ENCODE measurements around the gene CCNDBP1.
"Not testable (repeated sequence)": the region's sequence is repeated elsewhere in the genome, so short reads cannot be mapped to it uniquely, and the experiment has no call there.

CCNDBP1 gene, protein sequence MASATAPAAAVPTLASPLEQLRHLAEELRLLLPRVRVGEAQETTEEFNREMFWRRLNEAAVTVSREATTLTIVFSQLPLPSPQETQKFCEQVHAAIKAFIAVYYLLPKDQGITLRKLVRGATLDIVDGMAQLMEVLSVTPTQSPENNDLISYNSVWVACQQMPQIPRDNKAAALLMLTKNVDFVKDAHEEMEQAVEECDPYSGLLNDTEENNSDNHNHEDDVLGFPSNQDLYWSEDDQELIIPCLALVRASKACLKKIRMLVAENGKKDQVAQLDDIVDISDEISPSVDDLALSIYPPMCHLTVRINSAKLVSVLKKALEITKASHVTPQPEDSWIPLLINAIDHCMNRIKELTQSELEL

GRCh38 chr15:43185157-43186002, at the start of gene CCNDBP1:
TSS of gene CCNDBP1 (plus strand) at chr15:43185403. CDS start at chr15:43185499, 96 bp downstream.
- ATAC-seq = peak; percentile 92 to 93

DNA sequence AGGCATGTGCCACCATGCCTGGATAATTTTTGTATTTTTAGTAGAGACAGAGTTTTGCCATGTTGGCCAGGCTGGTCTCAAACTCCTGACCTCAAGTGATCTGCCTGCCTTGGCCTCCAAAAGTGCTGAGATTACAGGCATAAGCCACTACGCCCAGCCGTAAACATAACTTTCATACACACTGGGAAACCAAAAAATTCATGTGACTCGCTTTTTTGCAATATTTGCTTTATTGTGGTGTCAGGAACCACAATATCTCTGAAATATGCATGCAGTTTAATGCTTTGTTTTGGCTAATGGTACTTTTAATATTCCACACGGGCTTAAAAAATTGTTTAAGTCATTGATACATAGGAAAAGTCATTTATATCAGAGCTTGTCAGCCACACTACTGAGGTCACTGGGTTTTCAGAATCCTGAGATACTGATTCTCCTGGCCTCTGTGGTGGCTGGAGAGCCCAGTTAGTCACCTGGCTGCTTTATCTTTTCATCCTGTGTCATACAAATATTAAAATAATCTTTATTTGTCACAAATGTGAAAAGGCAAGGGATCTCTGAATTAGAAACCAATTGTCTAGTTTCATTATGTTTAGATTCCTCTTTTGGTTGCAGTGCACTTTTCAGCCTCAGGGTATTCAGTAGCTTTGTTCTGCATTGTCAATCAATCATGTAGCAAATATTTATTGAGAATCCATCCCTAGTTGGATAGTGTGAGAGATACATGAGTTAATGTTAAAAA, 41.8 kb upstream of the CCNDBP1 start:
- ATAC-seq = peak; percentile 69 to 88

- no peak for ATAC-seq
Measured at GRCh38 chr15:43144512-43144911, 40.7 kb upstream of the CCNDBP1 start.

- ATAC-seq = no peak
Measured at GRCh38 chr15:43146184-43146583, 39.0 kb upstream of the CCNDBP1 start.

- ATAC-seq = no peak
Measured at GRCh38 chr15:43150191-43150929, 34.8 kb upstream of the CCNDBP1 start.

- peak in 1 of 2 donors; percentile 58 for ATAC-seq
Measured at GRCh38 chr15:43151688-43152087, 33.5 kb upstream of the CCNDBP1 start.

- no peak for ATAC-seq
Measured at GRCh38 chr15:43153269-43153668, 31.9 kb upstream of the CCNDBP1 start.

DNA sequence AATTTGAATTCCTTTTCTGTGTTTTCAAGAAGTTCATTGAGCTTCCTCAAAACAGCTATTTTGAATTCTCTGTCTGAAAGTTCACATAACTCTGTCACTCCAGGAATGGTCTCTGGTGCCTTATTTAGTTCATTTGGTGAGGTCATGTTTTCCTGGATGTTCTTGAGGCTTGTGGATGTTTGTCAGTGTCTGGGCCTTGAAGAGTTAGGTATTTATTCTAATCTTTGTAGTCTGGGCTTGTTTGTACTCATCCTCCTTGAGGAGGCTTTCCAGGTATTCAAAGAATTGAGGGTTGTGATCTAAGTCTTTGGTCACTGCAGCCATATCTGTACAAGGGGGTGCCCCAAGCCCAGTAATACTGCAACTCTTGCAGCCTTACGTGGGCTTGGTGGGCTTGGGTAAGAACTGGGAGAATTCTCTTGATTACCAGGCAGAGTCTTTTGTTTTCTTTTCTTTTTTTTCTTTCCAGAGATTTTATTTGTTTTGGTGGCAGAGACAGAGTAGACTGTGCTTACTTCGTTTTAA, 19.3 kb upstream of the CCNDBP1 start:
- no peak for ATAC-seq

GRCh38 chr15:43167261-43167660, 17.9 kb upstream of the CCNDBP1 start:
- ATAC-seq = not testable (repeated sequence)

DNA sequence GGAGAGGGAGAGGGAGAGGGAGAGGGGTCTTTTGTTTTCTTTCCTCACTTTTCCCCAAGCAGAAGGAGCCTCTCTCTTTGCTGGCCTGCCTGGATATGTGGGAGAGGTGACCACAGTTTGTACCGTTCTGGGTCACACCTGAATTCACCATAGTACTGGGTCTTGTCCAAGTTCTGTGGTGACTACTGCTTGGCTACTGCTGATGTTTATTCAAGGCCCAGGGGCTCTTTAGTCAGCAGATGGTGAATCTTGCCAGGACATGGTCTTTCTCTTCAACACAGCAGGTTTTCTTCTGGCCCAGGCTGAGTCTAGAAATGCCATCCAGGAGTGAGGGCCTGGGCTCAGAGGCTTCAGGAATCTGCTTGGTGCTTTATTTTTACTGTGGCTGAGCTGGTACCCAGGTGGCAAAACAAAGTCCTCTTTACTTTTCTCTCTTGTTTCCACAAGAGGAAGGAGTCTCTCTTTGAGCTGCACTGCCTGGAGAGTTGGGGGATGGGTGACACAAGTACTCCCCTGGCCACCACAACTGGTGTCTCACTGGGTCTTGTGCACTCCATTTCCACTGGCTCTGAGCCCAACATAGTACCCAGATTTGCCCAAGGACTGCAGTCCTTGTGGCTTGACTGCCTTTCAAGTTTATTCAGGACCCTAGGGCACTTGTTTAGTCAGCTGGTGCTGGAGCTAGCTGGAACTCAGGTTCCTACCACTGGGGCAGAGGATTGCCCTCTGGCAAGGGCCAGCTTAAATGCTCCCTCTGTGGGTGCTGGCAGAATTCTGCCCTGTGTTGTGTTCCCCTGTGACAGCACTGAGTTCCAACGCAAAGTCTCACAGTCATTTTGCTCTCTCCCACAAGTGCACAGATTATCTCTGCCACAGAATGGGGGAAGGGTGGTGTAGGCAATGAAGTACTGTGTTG, 16.8 kb upstream of the CCNDBP1 start:
- ATAC-seq = no peak

DNA sequence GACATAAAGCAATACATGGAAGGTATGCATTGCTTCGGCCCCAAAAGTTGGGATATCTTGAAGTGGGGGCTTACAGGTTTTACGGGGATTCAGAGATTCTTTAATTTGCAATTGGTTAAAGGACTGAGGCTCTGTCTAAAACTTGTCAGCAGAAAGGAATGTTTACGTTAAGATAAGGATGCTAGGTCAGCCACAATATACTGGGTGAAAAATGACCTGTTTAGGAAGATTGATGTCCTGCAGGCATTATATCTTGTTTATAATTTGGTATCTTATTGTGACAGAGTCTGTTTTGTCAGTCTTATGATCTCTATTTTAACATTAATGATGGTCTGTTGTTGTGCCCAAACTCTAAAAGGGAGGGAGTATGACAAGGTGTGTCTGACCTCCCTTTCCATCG, 15.3 kb upstream of the CCNDBP1 start:
- no peak for ATAC-seq

DNA sequence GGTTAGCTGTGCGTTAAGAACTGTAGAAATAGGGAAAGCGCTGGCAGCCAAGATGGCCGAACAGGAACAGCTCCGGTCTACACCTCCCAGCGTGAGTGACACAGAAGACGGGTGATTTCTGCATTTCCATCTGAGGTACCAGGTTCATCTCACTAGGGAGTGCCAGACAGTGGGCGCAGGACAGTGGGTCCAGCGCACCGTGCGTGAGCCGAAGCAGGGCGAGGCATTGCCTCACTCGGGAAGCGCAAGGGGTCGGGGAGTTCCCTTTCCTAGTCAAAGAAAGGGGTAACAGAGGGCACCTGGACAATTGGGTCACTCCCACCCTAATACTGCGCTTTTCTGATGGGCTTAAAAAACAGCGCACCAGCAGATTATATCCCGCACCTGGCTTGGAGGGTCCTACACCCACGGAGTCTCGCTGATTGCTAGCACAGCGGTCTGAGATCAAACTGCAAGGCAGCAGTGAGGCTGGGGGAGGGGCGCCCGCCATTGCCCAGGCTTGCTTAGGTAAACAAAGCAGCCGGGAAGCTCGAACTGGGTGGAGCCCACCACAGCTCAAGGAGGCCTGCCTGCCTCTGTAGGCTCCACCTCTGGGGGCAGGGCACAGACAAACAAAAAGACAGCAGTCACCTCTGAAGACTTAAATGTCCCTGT, 9.4 kb upstream of the CCNDBP1 start:
- ATAC-seq = not testable (repeated sequence)

DNA sequence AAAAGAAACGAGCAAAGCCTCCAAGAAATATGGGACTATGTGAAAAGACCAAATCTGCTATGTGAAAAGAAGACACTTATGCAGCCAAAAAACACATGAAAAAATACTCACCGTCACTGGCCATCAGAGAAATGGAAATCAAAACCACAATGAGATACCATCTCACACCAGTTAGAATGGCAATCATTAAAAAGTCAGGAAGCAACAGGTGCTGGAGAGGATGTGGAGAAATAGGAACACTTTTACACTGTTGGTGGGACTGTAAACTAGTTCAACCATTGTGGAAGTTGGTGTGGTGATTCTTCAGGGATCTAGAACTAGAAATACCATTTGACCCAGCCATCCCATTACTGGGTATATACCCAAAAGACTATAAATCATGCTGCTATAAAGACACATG, 8.1 kb upstream of the CCNDBP1 start:
- not testable (repeated sequence) for ATAC-seq

- no peak for ATAC-seq
Measured at GRCh38 chr15:43183270-43183669, 1.9 kb upstream of the CCNDBP1 start.

DNA sequence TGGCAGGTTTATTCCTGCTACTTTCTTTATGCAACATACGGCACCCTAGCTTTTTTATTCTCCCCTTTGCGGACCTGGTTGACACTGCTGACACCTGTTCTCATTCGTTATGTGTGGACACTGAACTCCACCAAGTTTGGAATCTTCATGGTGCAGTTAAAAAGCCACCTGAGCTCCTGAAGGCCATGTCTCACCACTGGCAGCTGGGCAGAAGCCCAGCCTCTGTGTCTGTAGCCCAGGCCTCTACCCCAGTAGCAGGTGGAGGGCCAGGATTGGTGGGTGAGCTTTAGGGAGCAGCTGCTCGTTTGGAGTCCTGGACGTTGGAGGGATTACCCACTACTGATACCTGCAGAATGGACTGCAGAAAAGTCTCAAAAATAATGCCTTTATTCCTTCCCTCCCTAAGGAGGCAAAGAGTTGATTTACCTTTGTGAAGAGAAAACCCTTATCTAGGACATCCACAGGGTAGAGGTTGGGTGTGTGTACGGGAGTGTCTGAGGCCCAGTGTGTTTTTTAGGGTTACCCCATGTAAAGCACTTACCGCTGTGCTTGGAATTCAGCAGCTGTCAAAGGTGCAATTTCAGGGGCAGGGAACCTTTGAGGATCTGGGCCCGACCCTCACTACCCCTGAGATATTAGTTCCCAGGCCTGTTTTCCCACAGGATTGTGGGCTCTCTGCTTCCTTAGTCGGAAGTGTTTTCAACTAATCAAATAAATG, 637 bp upstream of the CCNDBP1 start:
- ATAC-seq = no peak

- ATAC-seq = peak; percentile 6 to 19
Measured at GRCh38 chr15:43186003-43186353, 775 bp downstream of the CCNDBP1 start.

DNA sequence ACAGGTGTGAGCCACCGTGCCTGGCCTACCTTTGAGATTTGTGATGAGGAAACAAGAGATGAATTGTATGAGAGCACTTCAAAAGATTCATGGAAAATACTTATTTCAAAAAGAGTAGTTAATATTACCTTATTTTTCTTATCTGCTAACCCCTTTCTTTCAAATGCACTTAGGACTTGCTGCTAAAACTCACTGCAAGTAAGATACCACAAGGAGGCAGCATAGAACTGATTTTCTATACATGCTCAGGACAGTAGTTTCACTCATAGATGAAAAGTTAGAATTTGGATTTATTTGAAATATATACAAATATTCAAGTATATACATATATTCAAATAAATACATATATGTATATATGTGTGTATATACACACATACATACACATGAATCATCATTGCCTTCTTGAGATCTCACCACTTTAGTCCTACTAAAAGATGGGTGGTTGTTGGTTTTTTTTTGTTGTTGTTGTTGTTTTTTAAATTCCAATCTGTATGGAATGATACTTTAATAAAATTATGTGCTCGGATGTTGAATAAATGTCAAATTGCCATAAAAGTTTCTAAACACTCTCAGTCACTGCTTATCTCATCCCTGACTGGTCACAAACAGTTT, 2.4 kb downstream of the CCNDBP1 start:
- ATAC-seq = no peak

DNA sequence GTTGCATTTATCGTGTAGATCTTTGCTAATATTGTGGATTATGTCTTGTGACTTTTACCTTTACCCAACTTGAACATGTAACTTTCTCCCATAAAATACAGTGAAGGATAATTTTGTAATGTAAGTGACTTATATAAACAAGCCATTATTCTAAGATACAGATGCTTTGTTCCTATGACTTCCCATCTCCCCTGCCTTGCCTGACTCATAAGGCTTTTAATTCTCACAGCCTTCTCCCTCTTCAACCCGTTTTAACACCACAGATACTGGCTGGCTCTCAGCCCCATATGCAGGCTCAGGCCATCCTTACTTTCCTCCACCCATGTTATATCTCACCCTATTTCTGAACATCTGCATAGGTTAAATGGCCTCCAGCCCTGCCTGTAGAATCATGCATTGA, 4.1 kb downstream of the CCNDBP1 start:
- ATAC-seq = no peak

- no peak for ATAC-seq
Measured at GRCh38 chr15:43190178-43190577, 5.0 kb downstream of the CCNDBP1 start.

Data from activated CD4-positive, CD25-positive, alpha-beta regulatory T cell treated with anti-CD3 and anti-CD28 coated beads, Interleukin-2, amount 50 U/mL, for 24 hours (primary cell).